HEK293T (cell line): ENCODE measurements around the gene M1AP.

Experiments
- ARNT ChIP-seq: fragments of 450-650 bp; IDR thresholded peaks from 2 replicates; pipeline ENCODE4 v1.6.1; 2017; ENCODE audit warnings: mild to moderate bottlenecking
- BHLHE40 ChIP-seq: fragments of 450-650 bp; IDR thresholded peaks from 2 replicates; pipeline ENCODE4 v1.6.1; 2016; ENCODE audit warnings: mild to moderate bottlenecking, moderate library complexity, borderline replicate concordance
- CTBP1 ChIP-seq: fragments of 450-650 bp; IDR thresholded peaks from 2 replicates; pipeline ENCODE4 v1.6.1; 2016; ENCODE audit warnings: borderline replicate concordance
- ELF4 ChIP-seq: fragments of 450-650 bp; IDR thresholded peaks from 2 replicates; pipeline ENCODE4 v1.6.1; 2017; ENCODE audit warnings: antibody characterized with exemption
- FOXA1 ChIP-seq: fragments of 450-650 bp; IDR thresholded peaks from 2 replicates; pipeline ENCODE4 v1.6.1; 2016; ENCODE audit warnings: mild to moderate bottlenecking
- FOXM1 ChIP-seq: fragments of 450-650 bp; IDR thresholded peaks from 2 replicates; pipeline ENCODE4 v1.6.1; 2017; ENCODE audit warnings: mild to moderate bottlenecking, borderline replicate concordance
- HDGF ChIP-seq: fragments of 450-650 bp; IDR thresholded peaks from 2 replicates; pipeline ENCODE4 v1.6.1; 2017; ENCODE audit warnings: antibody characterized with exemption, borderline replicate concordance
- SP1 ChIP-seq: fragments of 450-650 bp; IDR thresholded peaks from 2 replicates; pipeline ENCODE4 v1.6.1; 2017
- ZNF384 ChIP-seq: fragments of 450-650 bp; IDR thresholded peaks from 2 replicates; pipeline ENCODE4 v1.6.1; 2016
- TF ChIP-seq, protein P1 (sequence below): fragments of 450-650 bp; IDR thresholded peaks from 2 replicates; pipeline ENCODE4 v1.6.1; 2016

DNA sequence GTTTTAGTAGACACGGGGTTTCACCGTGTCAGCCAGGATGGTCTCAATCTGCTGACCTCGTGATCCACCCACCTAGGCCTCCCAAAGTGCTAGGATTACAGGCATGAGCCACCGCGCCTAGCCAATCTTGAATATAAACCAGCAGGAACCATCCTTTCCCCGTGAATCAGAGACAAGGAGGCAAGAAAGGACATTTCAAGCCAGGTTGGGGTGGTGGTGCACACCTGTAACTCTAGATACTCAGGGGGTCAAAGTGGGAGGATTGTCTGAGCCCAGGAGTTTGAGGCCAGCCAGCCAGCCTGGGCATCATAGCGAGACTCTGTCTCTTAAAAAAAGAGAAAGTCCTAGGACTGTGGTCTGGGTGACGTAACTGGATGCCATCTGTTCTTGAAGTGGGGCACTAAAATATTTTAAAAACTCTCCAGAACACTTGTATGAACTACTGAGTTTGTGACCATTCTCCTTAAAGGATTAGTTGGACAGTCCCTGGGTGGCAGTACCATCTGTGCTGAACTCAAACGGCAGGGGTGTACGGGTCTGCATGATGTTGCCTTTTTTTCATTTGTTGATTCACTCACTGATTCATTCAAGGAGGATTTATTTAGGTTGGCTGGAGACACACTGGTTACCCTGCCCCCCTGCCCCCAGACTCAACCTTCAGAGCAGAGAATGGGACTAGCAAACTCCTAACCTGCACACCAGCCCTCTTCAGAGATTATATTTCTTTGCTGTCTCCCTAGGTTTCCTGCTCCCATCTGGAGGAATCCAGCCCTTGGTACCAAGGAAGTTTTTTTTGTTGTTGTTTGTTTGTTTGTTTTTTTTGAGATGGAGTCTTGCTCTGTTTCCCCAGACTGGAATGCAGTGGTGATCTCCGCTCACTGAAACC lies 136.8 kb downstream of the M1AP start:
- TF ChIP-seq BHLHE40 = no peak
- TF ChIP-seq FOXA1 = no peak
- no peak for TF ChIP-seq ARNT
- TF ChIP-seq SP1 = no peak
- TF ChIP-seq HDGF = no peak
- TF ChIP-seq, protein P1, sequence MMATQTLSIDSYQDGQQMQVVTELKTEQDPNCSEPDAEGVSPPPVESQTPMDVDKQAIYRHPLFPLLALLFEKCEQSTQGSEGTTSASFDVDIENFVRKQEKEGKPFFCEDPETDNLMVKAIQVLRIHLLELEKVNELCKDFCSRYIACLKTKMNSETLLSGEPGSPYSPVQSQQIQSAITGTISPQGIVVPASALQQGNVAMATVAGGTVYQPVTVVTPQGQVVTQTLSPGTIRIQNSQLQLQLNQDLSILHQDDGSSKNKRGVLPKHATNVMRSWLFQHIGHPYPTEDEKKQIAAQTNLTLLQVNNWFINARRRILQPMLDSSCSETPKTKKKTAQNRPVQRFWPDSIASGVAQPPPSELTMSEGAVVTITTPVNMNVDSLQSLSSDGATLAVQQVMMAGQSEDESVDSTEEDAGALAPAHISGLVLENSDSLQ = no peak
- TF ChIP-seq CTBP1 = no peak
- TF ChIP-seq ZNF384 = no peak
- TF ChIP-seq FOXM1 = no peak
- no peak for TF ChIP-seq ELF4
